ENCODE measurements around the gene SPAG6. TPM values are rescaled to one million over a fixed set of nuclear protein-coding genes. Genes with fewer than 3 reads are reported as not detected.

Gene SPAG6
- total and polyA plus RNA-seq, 9 of the 15 experiments (the other 6 are each of a cell fraction or from before 2014, with no cell fraction given), result 3.5 to 23.1 (median 11.8) TPM

DNA sequence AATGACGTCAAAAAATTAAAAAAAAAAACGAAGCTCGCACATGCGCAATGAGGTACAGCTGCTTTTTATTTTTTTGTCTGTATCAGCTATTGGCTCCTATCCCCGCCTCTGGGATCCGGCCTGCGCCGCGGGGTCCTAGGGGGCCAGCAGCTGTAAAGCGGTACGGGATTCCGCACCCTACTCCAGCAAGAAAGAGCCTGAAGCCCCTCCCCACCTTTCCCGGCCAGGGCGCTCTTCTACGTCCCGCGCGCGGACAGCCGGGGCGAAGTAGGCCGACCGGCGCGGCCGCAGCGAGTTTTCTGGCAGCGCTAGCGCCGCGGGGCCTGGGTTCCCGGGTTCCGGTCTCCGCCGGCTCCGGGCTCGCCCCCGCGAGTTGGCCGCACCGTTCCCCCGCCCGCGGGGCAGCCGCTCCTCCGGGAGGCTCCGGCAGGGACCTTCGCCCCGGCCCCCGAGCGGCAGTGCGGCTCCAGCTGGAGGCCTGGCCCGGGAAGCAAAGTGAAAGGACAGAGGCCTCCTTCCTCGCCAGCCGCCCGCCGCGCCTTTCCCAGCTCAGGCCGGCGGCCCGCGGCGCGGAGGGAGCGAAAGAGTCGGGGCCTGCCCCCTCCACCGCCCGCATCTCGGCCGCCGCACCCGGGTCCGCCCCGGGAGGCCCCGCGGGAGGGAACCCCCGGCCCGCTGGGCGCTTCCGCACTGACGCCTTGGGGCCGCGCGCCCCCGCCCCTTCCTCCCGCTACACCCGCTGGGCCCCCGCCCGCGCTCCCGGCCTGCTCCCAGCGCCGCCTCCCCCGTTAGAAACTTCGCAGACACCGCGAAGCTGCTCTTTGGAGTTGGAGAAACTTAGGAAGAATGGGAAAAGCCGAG is 4.7 kb upstream of the SPAG6 start (continued):
- TF ChIP-seq NFIX (CRISPR knock-in tag; IDR thresholded peaks at IDR 0.05; ENCODE audit: low read depth), result no peak
- TF ChIP-seq, protein P1, sequence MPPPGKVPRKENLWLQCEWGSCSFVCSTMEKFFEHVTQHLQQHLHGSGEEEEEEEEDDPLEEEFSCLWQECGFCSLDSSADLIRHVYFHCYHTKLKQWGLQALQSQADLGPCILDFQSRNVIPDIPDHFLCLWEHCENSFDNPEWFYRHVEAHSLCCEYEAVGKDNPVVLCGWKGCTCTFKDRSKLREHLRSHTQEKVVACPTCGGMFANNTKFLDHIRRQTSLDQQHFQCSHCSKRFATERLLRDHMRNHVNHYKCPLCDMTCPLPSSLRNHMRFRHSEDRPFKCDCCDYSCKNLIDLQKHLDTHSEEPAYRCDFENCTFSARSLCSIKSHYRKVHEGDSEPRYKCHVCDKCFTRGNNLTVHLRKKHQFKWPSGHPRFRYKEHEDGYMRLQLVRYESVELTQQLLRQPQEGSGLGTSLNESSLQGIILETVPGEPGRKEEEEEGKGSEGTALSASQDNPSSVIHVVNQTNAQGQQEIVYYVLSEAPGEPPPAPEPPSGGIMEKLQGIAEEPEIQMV (tag; conservative IDR thresholded peaks at IDR 0.05; ENCODE audit: low read depth), result no peak
- TF ChIP-seq, protein P2, sequence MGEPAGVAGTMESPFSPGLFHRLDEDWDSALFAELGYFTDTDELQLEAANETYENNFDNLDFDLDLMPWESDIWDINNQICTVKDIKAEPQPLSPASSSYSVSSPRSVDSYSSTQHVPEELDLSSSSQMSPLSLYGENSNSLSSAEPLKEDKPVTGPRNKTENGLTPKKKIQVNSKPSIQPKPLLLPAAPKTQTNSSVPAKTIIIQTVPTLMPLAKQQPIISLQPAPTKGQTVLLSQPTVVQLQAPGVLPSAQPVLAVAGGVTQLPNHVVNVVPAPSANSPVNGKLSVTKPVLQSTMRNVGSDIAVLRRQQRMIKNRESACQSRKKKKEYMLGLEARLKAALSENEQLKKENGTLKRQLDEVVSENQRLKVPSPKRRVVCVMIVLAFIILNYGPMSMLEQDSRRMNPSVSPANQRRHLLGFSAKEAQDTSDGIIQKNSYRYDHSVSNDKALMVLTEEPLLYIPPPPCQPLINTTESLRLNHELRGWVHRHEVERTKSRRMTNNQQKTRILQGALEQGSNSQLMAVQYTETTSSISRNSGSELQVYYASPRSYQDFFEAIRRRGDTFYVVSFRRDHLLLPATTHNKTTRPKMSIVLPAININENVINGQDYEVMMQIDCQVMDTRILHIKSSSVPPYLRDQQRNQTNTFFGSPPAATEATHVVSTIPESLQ (CRISPR knock-in tag; IDR thresholded peaks at IDR 0.05), result no peak
- TF ChIP-seq L3MBTL2 (IDR thresholded peaks at IDR 0.05), result peak; percentile 26; the same call in 1 of the 2 replicates
- TF ChIP-seq, protein P3, sequence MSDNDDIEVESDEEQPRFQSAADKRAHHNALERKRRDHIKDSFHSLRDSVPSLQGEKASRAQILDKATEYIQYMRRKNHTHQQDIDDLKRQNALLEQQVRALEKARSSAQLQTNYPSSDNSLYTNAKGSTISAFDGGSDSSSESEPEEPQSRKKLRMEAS (CRISPR knock-in tag; IDR thresholded peaks at IDR 0.05), result no peak
- no peak for TF ChIP-seq ZNF174 (CRISPR knock-in tag; IDR thresholded peaks at IDR 0.05)
- TF ChIP-seq NFIC (IDR thresholded peaks at IDR 0.05), result peak; percentile 37; the same call in 1 of the 2 replicates
- no peak for TF ChIP-seq ZNF695 (CRISPR knock-in tag; IDR thresholded peaks at IDR 0.05)
- TF ChIP-seq CTBP1 (IDR thresholded peaks at IDR 0.05; ENCODE audit: borderline replicate concordance), result peak; percentile 78; the same call in 1 of the 2 replicates
- TF ChIP-seq PHF21A (IDR thresholded peaks at IDR 0.05; ENCODE audit: borderline replicate concordance, low read depth), result no peak
- TF ChIP-seq ELF2 (CRISPR knock-in tag; IDR thresholded peaks at IDR 0.05), result no peak
- TF ChIP-seq ARID1B (IDR thresholded peaks at IDR 0.05), result no peak
- TF ChIP-seq KAT8 (IDR thresholded peaks at IDR 0.05; ENCODE audit: low read depth), result no peak
- no peak for TF ChIP-seq DNMT1 (IDR thresholded peaks at IDR 0.05)
- no peak for TF ChIP-seq NELFE (IDR thresholded peaks at IDR 0.05; ENCODE audit: insufficient read depth, insufficient read length)
- TF ChIP-seq ELF4 (CRISPR knock-in tag; IDR thresholded peaks at IDR 0.05), result no peak
- TF ChIP-seq TOE1 (IDR thresholded peaks at IDR 0.05; ENCODE audit: borderline replicate concordance), result peak; percentile 34; the same call in 1 of the 2 replicates
- TF ChIP-seq TOE1 (CRISPR knock-in tag; IDR thresholded peaks at IDR 0.05; ENCODE audit: borderline replicate concordance, low read depth), result no peak
- TF ChIP-seq, protein P4, sequence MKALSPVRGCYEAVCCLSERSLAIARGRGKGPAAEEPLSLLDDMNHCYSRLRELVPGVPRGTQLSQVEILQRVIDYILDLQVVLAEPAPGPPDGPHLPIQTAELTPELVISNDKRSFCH (CRISPR knock-in tag; IDR thresholded peaks at IDR 0.05), result no peak
- TF ChIP-seq, protein P4 (tag; IDR thresholded peaks at IDR 0.05), result peak; percentile 59; the same call in 1 of the 2 replicates
- peak; percentile 71 for TF ChIP-seq POLR2AphosphoS5 (IDR thresholded peaks at IDR 0.05; ENCODE audit: control insufficient read depth, insufficient read depth, low read depth, low read length)
- no peak for TF ChIP-seq PTRF (tag; IDR thresholded peaks at IDR 0.05)
- 0 out of 2 replicates have a peak, but pooled peaks have one; percentile 19 for TF ChIP-seq NR1H2 (CRISPR knock-in tag; IDR thresholded peaks at IDR 0.05)
- TF ChIP-seq ZC3H11A (IDR thresholded peaks at IDR 0.05; ENCODE audit: low read depth, low read length), result no peak
- no peak for TF ChIP-seq ZNF644 (tag; IDR thresholded peaks at IDR 0.05; ENCODE audit: low read depth)
- TF ChIP-seq ZNF707 (CRISPR knock-in tag; conservative IDR thresholded peaks at IDR 0.05), result no peak
